ENCODE measurements around the gene PRRC2B.

PRRC2B gene

GRCh38 chr9:131405428-131405827, 11.5 kb downstream of the PRRC2B start:
- Histone ChIP-seq H3K4me2 (ENCODE audit: low read length) (peak overlapping the region; percentile 35), H3K27me3 (ENCODE audit: insufficient read depth, low read length) (no peaks in the 10 kb centered on the region), H3K79me1 (ENCODE audit: low read length) (no peaks in the 10 kb centered on the region), H3K18ac (ENCODE audit: low read length) (no peak overlapping the region), H3K14ac (ENCODE audit: low read length) (no peak overlapping the region), H3K4ac (ENCODE audit: low read depth, low read length) (peak overlapping the region; percentile 84), H3K9ac (ENCODE audit: low read length) (no peak overlapping the region), H3K9me3 (ENCODE audit: insufficient read depth, low read depth, low read length) (no peaks in the 10 kb centered on the region), H3K23ac (ENCODE audit: low read length) (no peak overlapping the region), H4K91ac (ENCODE audit: low read depth, low read length) (no peak overlapping the region), H3K4me1 (ENCODE audit: control insufficient read depth in 1 of 2, insufficient read depth in 2 of 2, low read length in 2 of 2) (peaks cover 34 to 55% of the 10 kb centered on the region in 2 experiments), H2BK120ac (ENCODE audit: insufficient read depth, low read length, poor library complexity) (no peak overlapping the region), H3K27ac (ENCODE audit: low read depth, low read length) (peak overlapping the region; percentile 41), H2AFZ (ENCODE audit: insufficient read depth, low read length, poor library complexity) (peak overlapping the region; percentile 10), H4K12ac (ENCODE audit: low read depth, low read length) (no peak overlapping the region), H3K4me3 (ENCODE audit: low read depth, low read length) (no peak overlapping the region), H2AK5ac (ENCODE audit: low read length) (no peak overlapping the region), H3K79me2 (ENCODE audit: control insufficient read depth, insufficient read depth, low read length, poor library complexity) (peaks cover 58% of the 10 kb centered on the region), H2BK12ac (ENCODE audit: low read length) (no peak overlapping the region), H2BK5ac (ENCODE audit: low read depth, low read length, poor library complexity) (no peak overlapping the region), H3K36me3 (ENCODE audit: control insufficient read depth in 1 of 2, insufficient read depth in 2 of 2, low read length in 2 of 2) (peaks cover 7 to 8% of the 10 kb centered on the region in 2 experiments), H4K8ac (ENCODE audit: low read depth, low read length) (no peak overlapping the region)
- no peak for DNase-seq
- no CpG with 5 or more reads among the region's 6 CpGs for WGBS (ENCODE audit: extremely low coverage, insufficient coverage, insufficient read length)

DNA sequence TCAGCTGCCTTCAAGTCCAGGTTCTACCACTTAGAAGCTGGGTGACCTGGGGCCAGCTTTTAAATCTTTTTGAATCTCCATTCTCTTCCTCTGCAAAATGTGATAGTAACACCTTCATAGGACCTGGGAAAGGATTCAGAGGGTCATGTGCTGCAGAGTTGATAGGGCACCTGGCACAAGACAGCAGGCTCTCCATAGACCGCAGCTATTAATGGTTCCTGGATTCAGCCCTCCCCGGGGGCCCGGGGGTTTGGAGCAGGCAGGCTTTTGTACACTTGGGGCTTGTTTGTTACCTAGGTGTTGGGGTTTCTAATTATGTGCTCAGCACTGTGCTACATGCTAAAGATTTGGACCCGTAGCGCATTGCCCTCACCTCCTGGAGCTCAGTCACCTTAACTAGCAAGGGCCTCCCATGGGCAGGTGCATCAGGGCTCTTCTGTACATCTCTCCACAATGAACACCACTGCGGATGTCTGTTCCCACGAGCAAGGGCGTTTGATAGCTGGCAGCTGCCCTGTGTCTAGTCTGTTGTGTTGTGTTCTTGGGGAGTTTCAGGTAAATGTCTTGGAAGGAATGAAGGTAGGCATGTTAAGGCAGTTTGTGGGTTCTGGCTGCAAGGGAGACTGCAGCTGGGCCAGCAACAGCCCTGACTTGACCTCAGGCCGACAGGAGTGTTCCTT, 12.1 kb downstream of the PRRC2B start:
- peaks cover 56% of the 10 kb centered on the region for H3K79me2 ChIP-seq (ENCODE audit: control insufficient read depth, insufficient read depth, low read length, poor library complexity)
- H3K36me3 ChIP-seq (ENCODE audit: control insufficient read depth in 1 of 2, insufficient read depth in 2 of 2, low read length in 2 of 2), result peaks cover 7 to 8% of the 10 kb centered on the region in 2 experiments
- H4K8ac ChIP-seq (ENCODE audit: low read depth, low read length), result no peak overlapping the region
- no peak overlapping the region for H2BK12ac ChIP-seq (ENCODE audit: low read length)
- H4K12ac ChIP-seq (ENCODE audit: low read depth, low read length), result no peak overlapping the region
- no peaks in the 10 kb centered on the region for H3K79me1 ChIP-seq (ENCODE audit: low read length)
- no peak for DNase-seq
- H3K9me3 ChIP-seq (ENCODE audit: insufficient read depth, low read depth, low read length), result no peaks in the 10 kb centered on the region
- peak overlapping the region; percentile 7 for H3K4me2 ChIP-seq (ENCODE audit: low read length)
- no peak overlapping the region for H3K14ac ChIP-seq (ENCODE audit: low read length)
- H4K91ac ChIP-seq (ENCODE audit: low read depth, low read length), result no peak overlapping the region
- H3K23ac ChIP-seq (ENCODE audit: low read length), result no peak overlapping the region
- no peak overlapping the region for H3K9ac ChIP-seq (ENCODE audit: low read length)
- H2AFZ ChIP-seq (ENCODE audit: insufficient read depth, low read length, poor library complexity), result peak overlapping the region; percentile 10
- no CpG with 5 or more reads among the region's 9 CpGs for WGBS (ENCODE audit: extremely low coverage, insufficient coverage, insufficient read length)
- H3K18ac ChIP-seq (ENCODE audit: low read length), result no peak overlapping the region
- peak overlapping the region; percentile 24 for H3K27ac ChIP-seq (ENCODE audit: low read depth, low read length)
- H3K4me1 ChIP-seq (ENCODE audit: control insufficient read depth in 1 of 2, insufficient read depth in 2 of 2, low read length in 2 of 2), result peaks cover 33 to 52% of the 10 kb centered on the region in 2 experiments
- H2BK120ac ChIP-seq (ENCODE audit: insufficient read depth, low read length, poor library complexity), result no peak overlapping the region
- H3K4ac ChIP-seq (ENCODE audit: low read depth, low read length), result peak overlapping the region; percentile 84
- H2AK5ac ChIP-seq (ENCODE audit: low read length), result no peak overlapping the region
- H3K27me3 ChIP-seq (ENCODE audit: insufficient read depth, low read length), result no peaks in the 10 kb centered on the region
- H3K4me3 ChIP-seq (ENCODE audit: low read depth, low read length), result no peak overlapping the region
- H2BK5ac ChIP-seq (ENCODE audit: low read depth, low read length, poor library complexity), result no peak overlapping the region

- no peak overlapping the region for H2AFZ ChIP-seq (ENCODE audit: insufficient read depth, low read length, poor library complexity)
- no peaks in the 10 kb centered on the region for H3K27me3 ChIP-seq (ENCODE audit: insufficient read depth, low read length)
- H4K8ac ChIP-seq (ENCODE audit: low read depth, low read length), result no peak overlapping the region
- DNase-seq, result peak; percentile 30 to 70
- H3K36me3 ChIP-seq (ENCODE audit: control insufficient read depth in 1 of 2, insufficient read depth in 2 of 2, low read length in 2 of 2), result peaks cover 7 to 8% of the 10 kb centered on the region in 2 experiments
- H2BK12ac ChIP-seq (ENCODE audit: low read length), result no peak overlapping the region
- H3K79me1 ChIP-seq (ENCODE audit: low read length), result no peaks in the 10 kb centered on the region
- no peak overlapping the region for H3K9ac ChIP-seq (ENCODE audit: low read length)
- no peak overlapping the region for H3K14ac ChIP-seq (ENCODE audit: low read length)
- peak overlapping the region; percentile 91 for H3K4ac ChIP-seq (ENCODE audit: low read depth, low read length)
- H3K79me2 ChIP-seq (ENCODE audit: control insufficient read depth, insufficient read depth, low read length, poor library complexity), result peaks cover 52% of the 10 kb centered on the region
- H3K23ac ChIP-seq (ENCODE audit: low read length), result no peak overlapping the region
- H4K91ac ChIP-seq (ENCODE audit: low read depth, low read length), result no peak overlapping the region
- WGBS (ENCODE audit: extremely low coverage, insufficient coverage, insufficient read length), result 100% methylated on average over 4 of the region's 9 CpGs
- no peak overlapping the region for H2BK120ac ChIP-seq (ENCODE audit: insufficient read depth, low read length, poor library complexity)
- H3K27ac ChIP-seq (ENCODE audit: low read depth, low read length), result no peak overlapping the region
- no peak overlapping the region for H2AK5ac ChIP-seq (ENCODE audit: low read length)
- H3K9me3 ChIP-seq (ENCODE audit: insufficient read depth, low read depth, low read length), result no peaks in the 10 kb centered on the region
- H3K4me1 ChIP-seq (ENCODE audit: control insufficient read depth in 1 of 2, insufficient read depth in 2 of 2, low read length in 2 of 2), result peaks cover 33 to 52% of the 10 kb centered on the region in 2 experiments
- H2BK5ac ChIP-seq (ENCODE audit: low read depth, low read length, poor library complexity), result no peak overlapping the region
- H4K12ac ChIP-seq (ENCODE audit: low read depth, low read length), result no peak overlapping the region
- no peak overlapping the region for H3K18ac ChIP-seq (ENCODE audit: low read length)
- peak overlapping the region; percentile 7 for H3K4me2 ChIP-seq (ENCODE audit: low read length)
- no peak overlapping the region for H3K4me3 ChIP-seq (ENCODE audit: low read depth, low read length)
Measured at GRCh38 chr9:131406563-131407436, 12.9 kb downstream of the PRRC2B start.

GRCh38 chr9:131407717-131408195, 13.9 kb downstream of the PRRC2B start:
- no CpG with 5 or more reads among the region's 13 CpGs for WGBS (ENCODE audit: extremely low coverage, insufficient coverage, insufficient read length)
- Histone ChIP-seq H3K4ac (ENCODE audit: low read depth, low read length) (peak overlapping the region; percentile 91), H3K36me3 (ENCODE audit: control insufficient read depth in 1 of 2, insufficient read depth in 2 of 2, low read length in 2 of 2) (peaks cover 7 to 8% of the 10 kb centered on the region in 2 experiments)

More at GRCh38 chr9:131407717-131408195, 13.9 kb downstream of the PRRC2B start:
- no peak overlapping the region for H2AFZ ChIP-seq (ENCODE audit: insufficient read depth, low read length, poor library complexity)
- peak overlapping the region; percentile 33 for H3K27ac ChIP-seq (ENCODE audit: low read depth, low read length)
- no peaks in the 10 kb centered on the region for H3K79me1 ChIP-seq (ENCODE audit: low read length)
- no peak overlapping the region for H4K12ac ChIP-seq (ENCODE audit: low read depth, low read length)
- H2BK5ac ChIP-seq (ENCODE audit: low read depth, low read length, poor library complexity), result no peak overlapping the region
- peaks cover 33 to 45% of the 10 kb centered on the region in 2 experiments for H3K4me1 ChIP-seq (ENCODE audit: control insufficient read depth in 1 of 2, insufficient read depth in 2 of 2, low read length in 2 of 2)
- no peaks in the 10 kb centered on the region for H3K27me3 ChIP-seq (ENCODE audit: insufficient read depth, low read length)
- no peak overlapping the region for H2BK120ac ChIP-seq (ENCODE audit: insufficient read depth, low read length, poor library complexity)
- H4K91ac ChIP-seq (ENCODE audit: low read depth, low read length), result no peak overlapping the region
- no peak overlapping the region for H3K23ac ChIP-seq (ENCODE audit: low read length)
- H3K79me2 ChIP-seq (ENCODE audit: control insufficient read depth, insufficient read depth, low read length, poor library complexity), result peaks cover 50% of the 10 kb centered on the region
- H3K4me2 ChIP-seq (ENCODE audit: low read length), result peak overlapping the region; percentile 20
- H3K18ac ChIP-seq (ENCODE audit: low read length), result no peak overlapping the region
- no peak overlapping the region for H2BK12ac ChIP-seq (ENCODE audit: low read length)
- no peak overlapping the region for H2AK5ac ChIP-seq (ENCODE audit: low read length)
- no peak overlapping the region for H4K8ac ChIP-seq (ENCODE audit: low read depth, low read length)
- peak in 1 of 2 donors; percentile 33 for DNase-seq
- no peak overlapping the region for H3K9ac ChIP-seq (ENCODE audit: low read length)
- no peaks in the 10 kb centered on the region for H3K9me3 ChIP-seq (ENCODE audit: insufficient read depth, low read depth, low read length)
- H3K14ac ChIP-seq (ENCODE audit: low read length), result no peak overlapping the region
- no peak overlapping the region for H3K4me3 ChIP-seq (ENCODE audit: low read depth, low read length)
